Osteocyte (in vitro differentiated cells): Measurements from ENCODE around the gene KRT80. TPM values are rescaled to one million over a fixed set of nuclear protein-coding genes. Genes with fewer than 3 reads are reported as not detected.

Source experiments
- DNase-seq: peaks from one replicate; pipeline ENCODE4 v3.0.0; 2021; ENCODE audit warnings: mixed read lengths; ENCODE audit not compliant: unreplicated experiment; ENCODE audit errors: extremely low spot score
- H3K27ac Mint-ChIP-seq: one replicate; pipeline ENCODE4 v1.8.0; 2021; ENCODE audit warnings: mild to moderate bottlenecking, mixed read lengths; ENCODE audit not compliant: unreplicated experiment
- H3K27me3 Mint-ChIP-seq: one replicate; pipeline ENCODE4 v1.8.0; 2021; ENCODE audit warnings: mixed read lengths; ENCODE audit not compliant: unreplicated experiment
- H3K36me3 Mint-ChIP-seq: one replicate; pipeline ENCODE4 v1.8.0; 2021; ENCODE audit warnings: mixed read lengths; ENCODE audit not compliant: unreplicated experiment
- H3K4me1 Mint-ChIP-seq: one replicate; pipeline ENCODE4 v1.8.0; 2021; ENCODE audit warnings: mixed read lengths; ENCODE audit not compliant: unreplicated experiment
- H3K4me3 Mint-ChIP-seq: one replicate; pipeline ENCODE4 v1.8.0; 2021; ENCODE audit warnings: mild to moderate bottlenecking, moderate library complexity, mixed read lengths; ENCODE audit not compliant: unreplicated experiment
- H3K9me3 Mint-ChIP-seq: one replicate; pipeline ENCODE4 v1.8.0; 2021; ENCODE audit warnings: mixed read lengths; ENCODE audit not compliant: unreplicated experiment
- CTCF ChIP-seq: fragments of 200-600 bp; sonication (generic); IDR thresholded peaks from 2 replicates; pipeline ENCODE4 v1.5.0; 2021; ENCODE audit warnings: antibody characterized with exemption, mild to moderate bottlenecking, moderate library complexity
- total RNA-seq: library from RNA; stranded (reverse); gene quantifications from 2 replicates; pipeline ENCODE4 v1.2.1, GENCODE V29; 2021

KRT80 gene
- total RNA-seq, 1 donor from 2014 or later, result 9.9 TPM

- no peak for DNase-seq
- Mint-ChIP-seq H3K27ac (peak overlapping the region; percentile 98), H3K36me3 (no peaks in the 10 kb centered on the region), H3K9me3 (no peaks in the 10 kb centered on the region), H3K4me1 (peaks cover 95% of the 10 kb centered on the region), H3K4me3 (no peak overlapping the region), H3K27me3 (no peaks in the 10 kb centered on the region)
- no peak for TF ChIP-seq CTCF
Observed at GRCh38 chr12:52190860-52191729, 719 bp downstream of the KRT80 start.

GRCh38 chr12:52189376-52190174 is 2.2 kb downstream of the KRT80 start:
- Mint-ChIP-seq H3K27me3 (no peaks in the 10 kb centered on the region), H3K4me3 (no peak overlapping the region), H3K36me3 (no peaks in the 10 kb centered on the region), H3K27ac (peak overlapping the region; percentile 98), H3K9me3 (no peaks in the 10 kb centered on the region), H3K4me1 (peaks cover 98% of the 10 kb centered on the region)
- no peak for DNase-seq
- no peak for TF ChIP-seq CTCF

- Mint-ChIP-seq H3K4me3 (peak overlapping the region; percentile 38), H3K9me3 (no peaks in the 10 kb centered on the region), H3K4me1 (peaks cover 98% of the 10 kb centered on the region), H3K27ac (peak overlapping the region; percentile 98), H3K27me3 (no peaks in the 10 kb centered on the region), H3K36me3 (no peaks in the 10 kb centered on the region)
- DNase-seq, result no peak
- no peak for TF ChIP-seq CTCF
Observed at GRCh38 chr12:52188658-52189057, 3.2 kb downstream of the KRT80 start.

- Mint-ChIP-seq H3K4me1 (peaks cover 98% of the 10 kb centered on the region), H3K27ac (peak overlapping the region; percentile 98), H3K36me3 (no peaks in the 10 kb centered on the region), H3K27me3 (no peaks in the 10 kb centered on the region), H3K9me3 (no peaks in the 10 kb centered on the region), H3K4me3 (no peak overlapping the region)
- no peak for DNase-seq
- no peak for TF ChIP-seq CTCF
Observed at GRCh38 chr12:52187640-52188039, 4.2 kb downstream of the KRT80 start.

GRCh38 chr12:52187206-52187605 is 4.6 kb downstream of the KRT80 start:
- Mint-ChIP-seq H3K27me3 (no peaks in the 10 kb centered on the region), H3K4me3 (no peak overlapping the region), H3K9me3 (no peaks in the 10 kb centered on the region), H3K27ac (peak overlapping the region; percentile 98), H3K36me3 (no peaks in the 10 kb centered on the region), H3K4me1 (peaks cover 98% of the 10 kb centered on the region)
- DNase-seq, result no peak
- TF ChIP-seq CTCF, result no peak
